Measurements from ENCODE around the gene SDHAF1.
A peak's percentile ranks its signal among the peaks of the same experiment; 100 is the strongest.
"Not testable (repeated sequence)": the region's sequence is repeated elsewhere in the genome, so short reads cannot be mapped to it uniquely, and the experiment has no call there.

Gene SDHAF1

DNA sequence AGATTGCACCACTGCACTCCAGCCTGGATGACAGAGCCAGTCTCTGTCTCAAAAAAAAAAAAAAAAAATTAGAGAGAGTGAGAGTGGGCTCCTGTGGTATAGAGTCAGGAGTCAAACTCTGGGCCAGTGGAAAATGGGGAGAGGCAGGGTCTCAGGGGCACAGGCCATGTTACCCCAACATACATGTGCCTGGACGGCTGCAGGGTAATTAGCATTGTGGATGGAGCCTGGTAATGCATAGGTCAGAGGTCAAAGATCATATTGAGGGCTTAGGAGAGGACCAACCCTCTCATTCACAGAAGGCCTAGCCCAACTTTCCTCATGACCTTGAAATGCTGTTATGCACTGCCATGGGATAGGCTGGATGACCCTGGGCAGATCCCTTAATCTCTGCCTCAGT is 30.6 kb downstream of the SDHAF1 start:
- DNase-seq: no peak

DNA sequence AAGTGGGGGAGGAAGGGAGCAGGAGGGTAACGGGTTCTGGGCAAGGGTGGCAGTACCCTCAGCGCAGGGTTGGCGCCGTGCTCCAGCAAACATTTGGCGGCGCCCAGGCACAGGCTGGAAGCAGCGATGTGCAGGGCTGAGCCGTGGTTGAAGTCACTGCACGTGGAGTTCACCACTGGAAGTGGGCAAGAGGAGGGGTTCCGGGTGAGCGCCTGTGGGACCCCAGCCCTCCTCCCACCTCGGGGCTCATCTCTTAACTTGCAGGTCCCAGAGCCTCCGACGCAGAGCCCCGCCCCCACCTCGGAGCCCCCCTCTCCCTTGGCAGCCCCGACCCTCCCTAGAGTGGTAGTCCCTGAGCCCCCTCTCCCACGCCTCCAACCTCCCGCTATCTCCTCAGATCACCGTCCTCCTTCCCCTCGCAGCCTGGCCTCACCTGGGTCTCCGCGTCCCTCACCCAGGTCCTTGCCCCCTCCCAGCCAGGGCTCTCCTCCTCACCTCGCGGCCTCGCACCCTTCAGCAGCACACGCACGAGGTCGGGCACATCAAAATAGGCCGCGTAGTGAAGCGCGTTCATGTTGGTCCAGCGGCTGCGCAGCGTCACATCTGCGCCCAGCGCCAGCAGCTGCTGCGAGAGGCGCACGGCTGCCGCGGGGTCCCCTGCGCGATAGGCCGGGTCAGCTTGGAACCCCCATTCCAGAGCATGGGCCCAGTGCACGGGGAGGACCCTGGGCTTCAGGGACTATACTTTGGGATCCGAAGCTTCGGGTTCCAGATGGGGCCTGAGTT is 31.3 kb downstream of the SDHAF1 start:
- no peak for DNase-seq

DNA sequence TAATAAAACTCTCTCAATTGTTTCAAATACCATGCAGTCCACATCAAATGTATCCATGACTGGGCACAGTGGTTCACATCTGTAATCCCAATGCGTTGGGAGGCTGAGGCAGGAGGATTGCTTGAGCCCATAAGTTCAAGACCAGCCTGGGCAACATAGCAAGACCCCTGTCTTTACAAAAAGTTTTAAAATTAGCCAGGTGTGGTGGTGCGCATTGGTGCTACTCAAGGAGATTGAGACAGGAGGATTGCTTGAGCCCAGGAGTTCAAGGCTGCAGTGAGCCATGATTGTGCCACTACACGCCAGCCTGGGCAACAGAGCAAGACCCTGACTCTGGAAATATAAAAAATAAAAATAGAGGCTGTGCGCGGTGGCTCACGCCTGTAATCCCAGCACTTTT is 32.7 kb downstream of the SDHAF1 start:
- no peak for DNase-seq

DNA sequence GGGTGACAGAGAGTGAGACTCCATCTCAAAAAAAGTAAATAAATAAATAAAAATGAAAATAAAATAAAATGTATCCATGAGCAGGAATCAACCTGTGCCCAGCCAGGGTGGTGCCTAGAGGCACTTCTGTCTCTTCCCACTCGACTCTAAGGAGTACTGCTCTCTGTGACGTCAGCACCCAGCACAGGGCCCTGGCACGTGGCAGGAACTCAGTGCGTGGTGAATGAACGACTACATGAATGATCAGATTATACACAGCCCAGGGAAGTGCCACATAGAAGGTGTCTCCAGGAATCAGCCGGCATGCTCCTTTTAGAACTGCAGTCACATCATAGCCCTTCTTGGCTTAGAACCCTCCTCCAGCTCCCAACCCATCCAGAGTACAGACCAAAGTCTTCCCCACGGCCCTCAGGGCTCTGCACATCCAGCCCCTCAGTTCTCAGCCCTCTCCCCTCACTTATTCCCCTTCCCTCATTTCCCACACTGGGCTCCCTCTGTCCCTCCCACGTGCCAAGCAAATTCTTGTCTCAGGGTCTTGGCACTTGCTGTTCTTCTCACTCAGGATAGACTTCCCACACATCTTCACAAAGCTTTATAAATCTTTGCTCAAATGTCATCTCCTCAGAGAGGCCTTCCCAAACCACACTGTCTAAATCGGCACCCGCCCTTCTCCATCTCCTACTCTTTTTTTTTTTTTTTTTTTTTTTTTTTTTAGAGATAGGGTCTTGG is 33.5 kb downstream of the SDHAF1 start:
- no peak for DNase-seq

DNA sequence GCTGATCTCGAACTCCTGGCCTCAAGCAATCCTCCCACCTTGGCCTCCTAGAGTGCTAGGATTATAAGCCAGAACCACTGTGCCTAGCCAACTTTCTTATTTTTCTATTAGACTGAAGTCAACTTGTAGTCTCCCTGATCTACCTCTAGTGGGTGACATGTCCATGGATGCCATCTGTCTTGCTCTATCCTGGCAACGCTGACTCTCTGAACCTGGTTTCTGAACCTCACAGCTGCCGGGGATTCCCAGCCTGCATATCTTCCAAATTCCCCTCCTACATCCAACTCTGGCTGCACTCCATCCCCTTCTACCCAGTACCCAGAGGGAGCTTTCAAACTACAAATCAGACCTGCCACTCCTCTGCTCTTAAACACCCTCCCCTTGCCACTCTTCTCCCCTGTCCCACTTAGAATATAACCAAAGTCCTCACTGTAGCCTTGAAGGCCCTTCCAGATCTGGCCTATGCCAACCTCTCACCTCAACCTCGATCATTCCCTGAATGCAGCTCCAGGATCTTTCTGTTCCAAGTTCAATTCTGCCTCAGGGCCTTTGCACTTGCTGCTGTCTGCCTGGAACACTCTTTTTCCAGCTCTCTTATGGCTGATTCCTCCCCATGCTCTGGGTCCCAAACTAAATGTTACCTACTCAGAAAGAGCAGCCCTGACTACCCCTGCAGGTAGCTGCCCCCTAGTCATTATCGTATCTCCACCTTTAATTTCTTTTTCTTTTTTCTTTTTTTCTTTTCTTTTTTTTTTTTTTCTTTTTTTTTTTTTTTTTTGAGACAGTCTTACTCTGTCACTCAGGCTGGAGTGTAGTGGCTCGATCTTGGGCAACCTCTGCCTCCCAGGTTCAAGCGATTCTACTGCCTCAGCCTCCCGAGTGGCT is 35.5 kb downstream of the SDHAF1 start:
- DNase-seq: peak; percentile 32

DNA sequence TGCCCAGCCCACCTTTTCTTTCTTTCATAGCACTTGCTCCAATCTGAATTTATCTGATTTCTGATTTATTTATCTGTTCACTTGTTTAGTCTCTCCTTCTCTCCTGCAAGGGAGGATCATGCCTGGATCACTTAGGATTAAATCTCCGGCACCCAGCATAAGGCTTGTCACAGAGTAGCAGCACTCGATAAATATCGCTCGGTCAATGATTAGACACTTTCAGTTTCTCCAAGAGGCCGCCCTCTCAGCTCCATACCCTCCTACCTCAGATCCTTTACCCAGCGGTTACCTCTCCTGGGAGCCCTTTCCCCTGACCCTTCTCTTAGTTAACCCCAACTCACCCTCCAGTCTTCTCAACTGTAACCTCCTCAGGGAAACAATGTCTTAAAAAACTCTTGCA is 36.3 kb downstream of the SDHAF1 start:
- DNase-seq: no peak

DNA sequence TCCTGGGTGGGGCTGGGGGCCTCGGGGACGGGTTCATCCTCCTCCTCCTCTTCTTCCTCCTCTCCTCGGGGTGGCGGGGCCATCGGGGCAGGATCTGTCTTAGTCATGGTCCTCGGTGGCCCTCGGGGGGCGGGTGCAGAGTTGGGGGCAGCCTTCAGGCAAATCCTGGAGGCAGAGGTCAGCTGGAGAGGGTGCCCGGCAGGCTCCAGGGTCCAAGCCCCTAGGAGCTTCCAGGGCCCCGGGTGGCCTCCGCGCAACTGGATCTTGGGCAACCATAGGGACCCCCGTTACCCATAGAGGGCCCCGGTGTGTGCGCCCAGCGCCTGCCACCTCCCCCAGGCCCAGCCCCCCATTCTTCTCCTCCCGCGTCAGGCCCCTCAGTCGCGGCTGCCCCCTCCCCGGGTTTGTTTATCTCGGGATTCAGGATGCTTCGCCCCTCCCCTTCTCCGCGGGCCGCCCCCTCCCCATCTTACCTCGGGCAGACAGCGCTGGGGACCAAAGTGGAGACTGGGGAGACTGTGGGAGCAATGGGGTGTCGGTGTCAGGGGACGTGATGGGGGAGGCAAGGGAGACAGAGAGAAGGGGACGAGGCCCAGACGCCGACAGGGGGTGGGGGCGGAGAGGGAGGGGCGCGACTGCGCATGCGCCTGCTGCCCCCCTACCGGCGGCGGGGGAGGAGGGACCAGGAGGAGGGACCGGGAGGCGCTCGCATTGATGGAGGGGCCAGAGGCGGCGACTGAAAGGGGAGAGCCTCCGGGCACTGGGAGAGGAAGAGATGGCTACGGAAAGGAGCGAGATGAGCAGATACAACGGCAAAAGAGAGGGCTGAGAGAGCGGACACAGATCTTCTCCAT is 37.5 kb downstream of the SDHAF1 start, which contains the start of gene CLIP3:
Gene CLIP3, minus strand, starts transcription at position 623 of the 854 bp plus-strand sequence. Its CDS starts 516 bp downstream, at position 107.
- DNase-seq: peak; percentile 15

DNA sequence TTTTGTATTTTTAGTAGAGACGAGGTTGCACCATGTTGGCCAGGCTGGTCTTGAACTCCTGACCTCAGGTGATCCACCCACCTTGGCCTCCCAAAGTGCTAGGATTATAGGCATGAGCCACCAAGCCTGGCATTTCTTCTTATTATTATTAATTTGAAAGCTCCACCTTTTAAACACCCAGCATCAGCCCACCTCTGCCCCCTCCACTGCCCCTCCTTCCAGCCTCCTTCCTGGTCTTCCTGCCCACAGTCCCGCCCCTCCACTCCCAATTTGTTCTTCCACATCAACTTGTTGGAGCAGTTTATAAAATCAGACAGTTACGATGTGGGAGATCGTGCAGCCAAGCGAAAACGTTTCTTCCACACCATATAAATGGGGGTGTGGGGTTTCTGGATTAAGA is 45.5 kb downstream of the SDHAF1 start:
- no peak for DNase-seq

DNA sequence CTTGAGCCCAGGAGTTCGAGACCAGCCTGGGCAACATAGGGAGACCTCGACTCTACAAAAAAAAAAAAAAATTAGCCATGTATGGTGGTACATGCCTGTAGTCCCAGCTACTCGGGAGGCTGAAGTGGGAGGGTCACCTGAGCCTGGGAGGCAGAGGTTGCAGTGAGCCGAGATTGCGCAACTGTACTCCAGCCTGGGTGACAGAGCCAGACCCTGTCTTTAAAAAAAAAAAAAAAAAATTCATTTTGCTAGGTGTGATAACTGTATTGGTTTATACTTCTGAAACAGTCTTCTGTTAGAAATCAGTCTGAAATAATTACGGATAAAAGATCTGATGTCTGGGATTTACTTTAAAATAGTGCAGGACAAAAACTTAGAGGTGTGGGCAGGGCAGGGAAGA is 46.1 kb downstream of the SDHAF1 start:
- not testable (repeated sequence) for DNase-seq

DNA sequence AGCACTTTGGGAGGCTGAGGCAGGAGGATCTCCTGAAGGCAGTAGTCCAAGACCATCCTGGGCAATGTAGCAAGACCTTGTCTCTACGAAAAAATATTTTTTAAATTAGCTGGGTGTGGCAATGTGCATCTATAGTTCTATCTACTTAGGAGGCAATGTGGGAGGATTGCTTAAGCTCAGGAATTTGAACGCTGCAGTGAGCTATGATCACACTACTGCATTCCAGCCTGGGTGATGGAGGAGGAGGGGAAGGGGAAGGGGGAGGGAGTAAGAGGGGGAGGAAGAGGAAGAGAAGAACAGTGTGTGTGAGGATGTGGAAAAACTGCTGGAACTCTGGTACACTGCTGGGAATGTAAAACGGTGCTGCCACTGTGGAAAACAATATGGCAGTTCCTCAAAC is 46.8 kb downstream of the SDHAF1 start:
- DNase-seq: peak; percentile 84

DNA sequence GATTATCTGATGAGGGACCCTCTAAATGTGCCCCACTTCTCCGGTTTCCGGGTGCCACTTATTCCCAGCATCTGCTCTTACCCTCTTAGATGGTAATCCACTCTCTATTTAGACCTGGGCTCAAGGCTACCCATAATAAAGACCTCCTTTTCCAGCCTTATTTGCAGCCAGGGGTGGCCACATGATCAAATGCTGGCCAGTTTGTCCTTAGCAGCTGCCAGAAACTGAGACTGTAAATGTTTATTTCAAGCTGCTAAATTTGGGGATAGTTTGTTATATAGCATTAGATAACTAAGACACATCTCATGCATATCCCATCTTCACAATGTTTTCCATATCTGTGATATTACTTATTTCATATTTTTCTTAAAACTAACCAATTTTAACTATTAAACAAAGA is 49.0 kb downstream of the SDHAF1 start:
- no peak for DNase-seq

Data from kidney glomerular epithelial cell (primary cell).